AG10803 (cell line): ENCODE data around the gene SACS.

ENCODE experiments used
- DNase-seq: peaks from one replicate; pipeline ENCODE4 v3.0.0; 2010; ENCODE audit warnings: low read depth
- H3K4me3 ChIP-seq: 2 replicates; pipeline ENCODE4 v1.5.1; 2011; ENCODE audit warnings: mild to moderate bottlenecking, low read length, control low read depth
- CTCF ChIP-seq: conservative IDR thresholded peaks from 2 replicates; pipeline ENCODE4 v1.5.1; 2011; ENCODE audit warnings: mild to moderate bottlenecking, low read length, control low read depth, inconsistent platforms

The SACS gene

GRCh38 chr13:23455401-23456185 lies 22.1 kb upstream of the SACS start:
- no peak for TF ChIP-seq CTCF

GRCh38 chr13:23453132-23453531 lies 19.6 kb upstream of the SACS start:
- no peak for TF ChIP-seq CTCF
- DNase-seq = no peak
- H3K4me3 ChIP-seq = no peak overlapping the region

More at GRCh38 chr13:23455401-23456185, 22.1 kb upstream of the SACS start:
- no peak overlapping the region for H3K4me3 ChIP-seq
- no peak for DNase-seq

GRCh38 chr13:23450340-23451046 lies 17.0 kb upstream of the SACS start:
- TF ChIP-seq CTCF = no peak
- DNase-seq = no peak
- no peak overlapping the region for H3K4me3 ChIP-seq

GRCh38 chr13:23449398-23450162 lies 16.1 kb upstream of the SACS start:
- H3K4me3 ChIP-seq = no peak overlapping the region
- no peak for DNase-seq
- no peak for TF ChIP-seq CTCF

GRCh38 chr13:23447927-23448326 lies 14.4 kb upstream of the SACS start:
- no peak for TF ChIP-seq CTCF
- no peak overlapping the region for H3K4me3 ChIP-seq
- DNase-seq = peak; percentile 84

- no peak overlapping the region for H3K4me3 ChIP-seq
- no peak for DNase-seq
- no peak for TF ChIP-seq CTCF
These were observed 12.3 kb upstream of the SACS start for GRCh38 chr13:23445794-23446193.
